Mononuclear cell (primary cell): ENCODE measurements around the gene HTATIP2. TPM values are rescaled to one million over a fixed set of nuclear protein-coding genes. Genes with fewer than 3 reads are reported as not detected.

Experiments
- H3K27me3 ChIP-seq: 2 replicates; pipeline ENCODE4 v1.6.0; 2011; ENCODE audit warnings: low read length, control low read depth; ENCODE audit not compliant: insufficient read depth
- H3K4me1 ChIP-seq: 2 replicates; pipeline ENCODE4 v1.5.1; 2011; ENCODE audit warnings: mild to moderate bottlenecking, low read length, control low read depth; ENCODE audit not compliant: insufficient read depth
- H3K4me3 ChIP-seq: 2 replicates; pipeline ENCODE4 v1.5.1; 2011; ENCODE audit warnings: mild to moderate bottlenecking, low read length, moderate library complexity
- H3K9me3 ChIP-seq: 2 replicates; pipeline ENCODE4 v1.5.1; 2011; ENCODE audit warnings: low read depth, mild to moderate bottlenecking, control low read depth, low read length
- total RNA-seq: library from RNA; depleted of rRNA; stranded (reverse); fragments of >200 nt; gene quantifications from one replicate; pipeline ENCODE4 v1.2.3, GENCODE V29; 2012

The HTATIP2 gene
- total RNA-seq, 1 donor = 20.3 TPM

- no peaks in the 10 kb centered on the region for H3K27me3 ChIP-seq
- no peaks in the 10 kb centered on the region for H3K9me3 ChIP-seq
- H3K4me3 ChIP-seq = peak overlapping the region; percentile 79
- H3K4me1 ChIP-seq = peaks cover 20% of the 10 kb centered on the region
Measured at GRCh38 chr11:20388096-20389055, 24.9 kb downstream of the HTATIP2 start.

- H3K4me1 ChIP-seq = no peaks in the 10 kb centered on the region
- no peaks in the 10 kb centered on the region for H3K9me3 ChIP-seq
- no peaks in the 10 kb centered on the region for H3K27me3 ChIP-seq
- H3K4me3 ChIP-seq = no peak overlapping the region
Measured at GRCh38 chr11:20397281-20397680, 33.8 kb downstream of the HTATIP2 start.

GRCh38 chr11:20399498-20399897, 36.0 kb downstream of the HTATIP2 start:
- no peak overlapping the region for H3K4me3 ChIP-seq
- no peaks in the 10 kb centered on the region for H3K4me1 ChIP-seq
- H3K9me3 ChIP-seq = no peaks in the 10 kb centered on the region
- no peaks in the 10 kb centered on the region for H3K27me3 ChIP-seq

- H3K4me3 ChIP-seq = no peak overlapping the region
- H3K27me3 ChIP-seq = no peaks in the 10 kb centered on the region
- H3K4me1 ChIP-seq = no peaks in the 10 kb centered on the region
- H3K9me3 ChIP-seq = no peaks in the 10 kb centered on the region
Measured at GRCh38 chr11:20403059-20403458, 39.5 kb downstream of the HTATIP2 start.

GRCh38 chr11:20406484-20406883, 43.0 kb downstream of the HTATIP2 start:
- H3K9me3 ChIP-seq = no peaks in the 10 kb centered on the region
- no peaks in the 10 kb centered on the region for H3K4me1 ChIP-seq
- no peaks in the 10 kb centered on the region for H3K27me3 ChIP-seq
- H3K4me3 ChIP-seq = no peak overlapping the region

- Histone ChIP-seq H3K4me3 (no peak overlapping the region), H3K4me1 (no peaks in the 10 kb centered on the region), H3K9me3 (no peaks in the 10 kb centered on the region), H3K27me3 (no peaks in the 10 kb centered on the region)
Measured at GRCh38 chr11:20407344-20407743, 43.8 kb downstream of the HTATIP2 start.

- no peaks in the 10 kb centered on the region for H3K27me3 ChIP-seq
- no peak overlapping the region for H3K4me3 ChIP-seq
- no peaks in the 10 kb centered on the region for H3K9me3 ChIP-seq
- H3K4me1 ChIP-seq = no peaks in the 10 kb centered on the region
Measured at GRCh38 chr11:20415432-20415831, 51.9 kb downstream of the HTATIP2 start.

- Histone ChIP-seq H3K27me3 (no peaks in the 10 kb centered on the region), H3K4me1 (no peaks in the 10 kb centered on the region), H3K9me3 (no peaks in the 10 kb centered on the region), H3K4me3 (no peak overlapping the region)
Measured at GRCh38 chr11:20417771-20418170, 54.3 kb downstream of the HTATIP2 start.

- Histone ChIP-seq H3K4me3 (no peak overlapping the region), H3K27me3 (no peaks in the 10 kb centered on the region), H3K4me1 (no peaks in the 10 kb centered on the region), H3K9me3 (no peaks in the 10 kb centered on the region)
Measured at GRCh38 chr11:20421946-20422345, 58.4 kb downstream of the HTATIP2 start.

- Histone ChIP-seq H3K27me3 (no peaks in the 10 kb centered on the region), H3K4me1 (no peaks in the 10 kb centered on the region), H3K4me3 (no peak overlapping the region), H3K9me3 (no peaks in the 10 kb centered on the region)
Measured at GRCh38 chr11:20429216-20429615, 65.7 kb downstream of the HTATIP2 start.

Other genes starting within 250 kb of the HTATIP2 start
- not detected for gene DBX1, start 203.2 kb upstream of the HTATIP2 start, total RNA-seq
- gene PRMT3, start 24.0 kb downstream of the HTATIP2 start, total RNA-seq = 15.8 TPM
- gene SLC6A5, start 235.9 kb downstream of the HTATIP2 start, total RNA-seq = not detected